Measurements from ENCODE around the gene NVL.

The NVL gene

GRCh38 chr1:224189561-224189960 lies 140.4 kb downstream of the NVL start:
- H3K27ac ChIP-seq: no peak overlapping the region
- no peak for TF ChIP-seq ZFX (IDR thresholded peaks at IDR 0.05; ENCODE audit: borderline replicate concordance)
- no peak for TF ChIP-seq CTCF (IDR thresholded peaks at IDR 0.05)

- TF ChIP-seq CTCF (IDR thresholded peaks at IDR 0.05) (no peak), ZFX (IDR thresholded peaks at IDR 0.05; ENCODE audit: borderline replicate concordance) (no peak)
- H3K27ac ChIP-seq: no peak overlapping the region
These were observed 141.7 kb downstream of the NVL start for GRCh38 chr1:224188286-224188685.

- H3K27ac ChIP-seq: no peak overlapping the region
- no peak for TF ChIP-seq ZFX (IDR thresholded peaks at IDR 0.05; ENCODE audit: borderline replicate concordance)
- no peak for TF ChIP-seq CTCF (IDR thresholded peaks at IDR 0.05)
These were observed 144.8 kb downstream of the NVL start for GRCh38 chr1:224185208-224185607.

GRCh38 chr1:224183591-224184312 lies 146.2 kb downstream of the NVL start:
- TF ChIP-seq ZFX (IDR thresholded peaks at IDR 0.05; ENCODE audit: borderline replicate concordance): no peak
- TF ChIP-seq CTCF (IDR thresholded peaks at IDR 0.05): no peak; the same call in 1 of the 2 replicates
- H3K27ac ChIP-seq: peak overlapping the region; percentile 92

GRCh38 chr1:224182866-224183590 lies 146.9 kb downstream of the NVL start, which contains the start of gene DEGS1:
Gene DEGS1, plus strand, starts transcription at chr1:224183240. Its CDS starts 97 bp downstream, at chr1:224183337.
- 0 out of 2 replicates have a peak, but pooled peaks have one; percentile 21 for TF ChIP-seq CTCF (IDR thresholded peaks at IDR 0.05)
- no peak for TF ChIP-seq ZFX (IDR thresholded peaks at IDR 0.05; ENCODE audit: borderline replicate concordance)

GRCh38 chr1:224182057-224182865 lies 147.7 kb downstream of the NVL start:
- TF ChIP-seq ZFX (IDR thresholded peaks at IDR 0.05; ENCODE audit: borderline replicate concordance): no peak
- no peak for TF ChIP-seq CTCF (IDR thresholded peaks at IDR 0.05)
- peak overlapping the region; percentile 92 for H3K27ac ChIP-seq

More at GRCh38 chr1:224182866-224183590, 146.9 kb downstream of the NVL start, which contains the start of gene DEGS1:
- H3K27ac ChIP-seq: peak within 1 kb of the TSS; percentile 92
